HG02588 (cell line): ENCODE results near the gene SRPX2.
"Not testable (repeated sequence)": the region's sequence is repeated elsewhere in the genome, so short reads cannot be mapped to it uniquely, and the experiment has no call there.

ENCODE experiments used
- ATAC-seq: cut with Tn5 transposase; IDR thresholded peaks from one replicate; pipeline ENCODE4 v1.9.1; 2021; ENCODE audit warnings: mild to moderate bottlenecking, moderate library complexity; ENCODE audit not compliant: unreplicated experiment

Gene SRPX2

GRCh38 chrX:100695991-100696390 is 52.0 kb downstream of the SRPX2 start:
- ATAC-seq: no peak

- no peak for ATAC-seq
Measured at GRCh38 chrX:100696699-100697351, 52.8 kb downstream of the SRPX2 start.

GRCh38 chrX:100698551-100698950 is 54.6 kb downstream of the SRPX2 start:
- ATAC-seq: no peak

DNA sequence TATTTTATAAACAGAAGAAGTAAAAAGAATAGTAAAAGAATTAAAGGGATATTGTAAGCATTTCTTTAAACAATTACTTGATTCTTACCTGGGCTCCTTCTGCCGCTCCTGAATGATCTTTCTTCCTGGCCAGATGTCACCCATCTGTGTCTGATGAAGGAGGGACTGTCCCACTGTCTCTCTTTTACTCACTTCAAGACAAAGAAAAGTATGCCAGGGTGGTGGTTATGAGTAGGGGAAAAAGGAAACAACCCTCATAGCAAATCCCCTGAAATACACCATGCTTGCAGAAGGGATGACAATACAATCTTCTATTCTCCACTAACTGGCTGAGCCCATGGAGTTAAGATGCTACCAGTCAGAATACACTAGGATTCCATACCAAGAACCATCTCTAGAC is 56.8 kb downstream of the SRPX2 start:
- no peak for ATAC-seq

DNA sequence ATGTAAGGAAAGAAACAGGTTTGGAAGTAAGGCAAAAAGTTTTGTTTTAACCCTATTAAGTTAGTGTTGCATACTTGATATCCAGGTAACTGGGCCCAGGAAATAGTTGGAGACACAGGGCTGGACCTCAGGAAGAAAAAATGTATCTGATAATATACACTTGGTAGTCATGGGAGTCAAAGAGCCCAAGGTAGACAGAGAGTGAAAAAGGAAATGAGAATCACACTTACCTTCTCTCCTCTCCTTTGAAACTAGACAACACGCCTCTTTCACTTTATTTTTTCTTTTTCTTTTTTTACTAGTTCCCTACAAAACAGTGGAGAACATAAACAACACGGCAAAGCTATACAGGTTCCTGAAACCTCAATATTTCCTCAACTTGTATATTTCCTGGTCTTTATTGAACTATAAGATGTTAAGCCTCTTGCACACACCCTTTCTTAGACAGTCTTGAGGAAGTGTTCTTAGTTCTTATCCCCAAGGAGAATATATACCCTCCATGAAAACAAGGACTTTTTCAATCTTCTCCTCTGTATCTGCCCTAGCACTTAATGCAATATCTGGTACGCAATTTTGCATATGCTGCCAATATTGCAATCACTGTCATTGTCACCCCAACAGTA is 60.7 kb downstream of the SRPX2 start:
- ATAC-seq: no peak

DNA sequence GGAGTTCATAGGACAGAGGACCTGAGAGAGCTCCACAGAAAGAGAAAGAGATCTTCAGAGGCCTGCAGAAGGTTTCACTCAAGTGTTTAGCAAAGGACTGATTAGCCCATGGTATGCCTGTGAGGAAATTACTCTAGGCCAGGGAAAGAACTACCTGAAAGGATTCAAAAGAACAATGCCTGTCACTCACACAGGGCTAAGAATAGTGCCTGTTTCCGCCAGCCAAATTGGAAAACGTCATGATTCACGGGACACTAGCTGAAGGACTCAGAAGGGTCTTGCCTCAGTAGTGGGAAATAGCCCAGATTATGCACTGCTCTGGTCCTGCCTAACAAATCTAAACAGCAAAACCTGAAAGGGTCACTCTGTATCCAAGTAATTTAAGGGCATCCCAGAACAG is 66.8 kb downstream of the SRPX2 start:
- no peak for ATAC-seq

DNA sequence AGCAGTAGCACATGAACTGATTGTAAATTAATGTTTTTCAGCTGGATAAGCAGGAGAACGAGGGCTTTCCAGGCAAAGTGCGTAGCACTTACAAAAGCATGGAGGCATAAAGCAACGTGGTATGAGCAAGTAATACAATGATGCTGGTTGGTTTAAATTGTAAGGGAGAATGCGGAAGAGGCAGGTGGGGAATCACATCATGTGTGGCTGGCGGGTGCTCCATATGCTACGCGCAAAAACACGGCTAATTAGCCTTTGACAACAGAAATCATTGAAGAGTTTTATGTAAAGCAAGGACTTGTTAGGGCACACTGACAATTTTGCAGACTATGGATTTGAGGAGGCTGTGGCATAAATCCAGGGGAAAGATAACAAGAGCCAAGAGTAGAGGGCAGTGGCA is 73.4 kb downstream of the SRPX2 start:
- ATAC-seq: no peak

GRCh38 chrX:100719139-100719538 is 75.1 kb downstream of the SRPX2 start:
- no peak for ATAC-seq

DNA sequence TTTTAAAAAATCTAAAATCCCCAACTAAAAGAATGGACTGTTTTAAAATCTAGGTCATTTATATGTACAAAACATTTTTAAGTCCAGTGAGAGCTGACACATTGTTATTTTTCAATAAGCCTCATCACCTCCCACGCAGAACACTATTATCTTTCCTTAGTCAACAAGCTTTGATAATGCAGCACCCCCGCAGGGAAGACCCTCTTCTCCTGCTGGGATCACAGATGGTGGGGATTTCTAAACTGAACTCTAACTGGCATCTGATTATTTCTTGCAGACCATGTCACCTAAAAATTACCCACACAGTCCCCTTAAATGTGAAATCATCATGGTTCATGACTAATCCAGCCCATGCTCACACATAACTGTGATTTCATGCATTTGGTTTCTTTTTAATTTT is 76.3 kb downstream of the SRPX2 start:
- no peak for ATAC-seq

DNA sequence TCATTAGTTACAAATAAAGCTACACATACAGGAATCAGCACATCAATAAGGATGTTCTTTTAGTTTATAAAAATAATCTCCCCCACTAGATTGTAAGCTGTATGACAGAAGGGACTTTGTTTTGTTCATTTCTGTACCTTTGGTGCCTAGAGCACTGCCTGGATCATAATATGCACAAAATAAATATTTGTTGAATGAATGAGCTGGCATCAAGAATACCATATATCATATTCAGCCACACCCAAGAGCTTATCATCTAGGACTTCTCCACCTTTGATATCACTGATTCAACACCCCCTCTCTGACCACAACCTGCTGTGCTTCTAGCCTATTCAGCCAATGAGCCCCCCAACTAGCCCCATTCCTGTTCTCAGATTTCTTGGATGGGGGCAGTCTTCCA is 77.3 kb downstream of the SRPX2 start:
- no peak for ATAC-seq

DNA sequence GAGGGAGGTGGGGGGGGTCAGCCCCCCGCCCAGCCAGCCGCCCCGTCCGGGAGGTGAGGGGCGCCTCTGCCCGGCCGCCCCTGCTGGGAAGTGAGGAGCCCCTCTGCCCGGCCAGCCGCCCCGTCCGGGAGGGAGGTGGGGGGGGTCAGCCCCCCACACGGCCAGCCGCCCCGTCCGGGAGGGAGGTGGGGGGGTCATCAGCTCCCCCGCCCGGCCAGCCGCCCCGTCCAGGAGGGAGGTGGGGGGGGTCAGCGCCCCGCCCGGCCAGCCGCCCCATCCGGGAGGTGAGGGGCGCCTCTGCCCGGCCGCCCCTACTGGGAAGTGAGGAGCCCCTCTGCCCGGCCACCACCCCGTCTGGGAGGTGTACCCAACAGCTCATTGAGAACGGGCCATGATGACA is 80.0 kb downstream of the SRPX2 start:
- not testable (repeated sequence) for ATAC-seq
